AG09309 (cell line): ENCODE measurements around the gene MMP17.

Source experiments
- DNase-seq: peaks from one replicate; pipeline ENCODE4 v3.0.0-alpha.2; 2010; ENCODE audit warnings: low read depth
- H3K4me3 ChIP-seq: 2 replicates; pipeline ENCODE4 v1.5.1; 2011; ENCODE audit warnings: mild to moderate bottlenecking, low read depth, low read length, moderate library complexity; ENCODE audit not compliant: control insufficient read depth
- TF ChIP-seq, protein P1 (sequence below): IDR thresholded peaks from 2 replicates; pipeline ENCODE4 v1.5.1; 2011; ENCODE audit warnings: mild to moderate bottlenecking, low read depth, low read length, inconsistent platforms; ENCODE audit not compliant: insufficient read depth, control insufficient read depth; ENCODE audit errors: missing control alignments

MMP17 gene

DNA sequence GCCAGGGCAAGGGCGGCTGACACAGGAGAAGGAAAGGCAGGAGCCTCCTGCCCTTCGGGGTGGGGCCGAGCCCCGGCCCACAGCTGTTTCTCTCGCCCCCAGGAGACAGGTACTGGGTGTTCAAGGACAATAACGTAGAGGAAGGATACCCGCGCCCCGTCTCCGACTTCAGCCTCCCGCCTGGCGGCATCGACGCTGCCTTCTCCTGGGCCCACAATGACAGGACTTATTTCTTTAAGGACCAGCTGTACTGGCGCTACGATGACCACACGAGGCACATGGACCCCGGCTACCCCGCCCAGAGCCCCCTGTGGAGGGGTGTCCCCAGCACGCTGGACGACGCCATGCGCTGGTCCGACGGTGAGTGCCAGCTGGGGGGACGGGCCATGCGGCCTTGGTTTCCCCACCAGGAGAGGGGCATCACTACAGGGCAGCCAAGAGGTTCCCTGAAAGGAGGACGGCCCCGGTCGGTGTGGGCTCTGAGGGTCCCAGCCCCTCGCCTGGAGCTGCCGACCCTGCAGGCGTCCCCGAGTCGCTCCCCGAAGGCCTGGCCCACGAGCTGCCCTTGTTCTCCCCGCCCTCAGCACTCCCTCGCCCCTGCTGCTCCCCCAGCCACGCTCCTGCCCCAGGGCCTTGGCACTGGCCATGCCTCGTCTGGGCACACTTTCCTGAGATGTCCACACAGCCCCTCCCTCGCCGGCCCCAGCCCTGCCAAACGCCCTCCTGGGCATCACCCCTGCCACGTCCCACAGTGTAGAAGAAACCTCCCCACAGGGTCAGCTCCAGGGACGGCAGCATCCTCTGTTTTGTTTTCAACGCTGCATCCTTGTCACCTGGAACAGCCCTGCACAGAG lies 21.7 kb downstream of the MMP17 start:
- TF ChIP-seq, protein P1, sequence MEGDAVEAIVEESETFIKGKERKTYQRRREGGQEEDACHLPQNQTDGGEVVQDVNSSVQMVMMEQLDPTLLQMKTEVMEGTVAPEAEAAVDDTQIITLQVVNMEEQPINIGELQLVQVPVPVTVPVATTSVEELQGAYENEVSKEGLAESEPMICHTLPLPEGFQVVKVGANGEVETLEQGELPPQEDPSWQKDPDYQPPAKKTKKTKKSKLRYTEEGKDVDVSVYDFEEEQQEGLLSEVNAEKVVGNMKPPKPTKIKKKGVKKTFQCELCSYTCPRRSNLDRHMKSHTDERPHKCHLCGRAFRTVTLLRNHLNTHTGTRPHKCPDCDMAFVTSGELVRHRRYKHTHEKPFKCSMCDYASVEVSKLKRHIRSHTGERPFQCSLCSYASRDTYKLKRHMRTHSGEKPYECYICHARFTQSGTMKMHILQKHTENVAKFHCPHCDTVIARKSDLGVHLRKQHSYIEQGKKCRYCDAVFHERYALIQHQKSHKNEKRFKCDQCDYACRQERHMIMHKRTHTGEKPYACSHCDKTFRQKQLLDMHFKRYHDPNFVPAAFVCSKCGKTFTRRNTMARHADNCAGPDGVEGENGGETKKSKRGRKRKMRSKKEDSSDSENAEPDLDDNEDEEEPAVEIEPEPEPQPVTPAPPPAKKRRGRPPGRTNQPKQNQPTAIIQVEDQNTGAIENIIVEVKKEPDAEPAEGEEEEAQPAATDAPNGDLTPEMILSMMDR: no peak
- DNase-seq: no peak
- H3K4me3 ChIP-seq: no peak overlapping the region

DNA sequence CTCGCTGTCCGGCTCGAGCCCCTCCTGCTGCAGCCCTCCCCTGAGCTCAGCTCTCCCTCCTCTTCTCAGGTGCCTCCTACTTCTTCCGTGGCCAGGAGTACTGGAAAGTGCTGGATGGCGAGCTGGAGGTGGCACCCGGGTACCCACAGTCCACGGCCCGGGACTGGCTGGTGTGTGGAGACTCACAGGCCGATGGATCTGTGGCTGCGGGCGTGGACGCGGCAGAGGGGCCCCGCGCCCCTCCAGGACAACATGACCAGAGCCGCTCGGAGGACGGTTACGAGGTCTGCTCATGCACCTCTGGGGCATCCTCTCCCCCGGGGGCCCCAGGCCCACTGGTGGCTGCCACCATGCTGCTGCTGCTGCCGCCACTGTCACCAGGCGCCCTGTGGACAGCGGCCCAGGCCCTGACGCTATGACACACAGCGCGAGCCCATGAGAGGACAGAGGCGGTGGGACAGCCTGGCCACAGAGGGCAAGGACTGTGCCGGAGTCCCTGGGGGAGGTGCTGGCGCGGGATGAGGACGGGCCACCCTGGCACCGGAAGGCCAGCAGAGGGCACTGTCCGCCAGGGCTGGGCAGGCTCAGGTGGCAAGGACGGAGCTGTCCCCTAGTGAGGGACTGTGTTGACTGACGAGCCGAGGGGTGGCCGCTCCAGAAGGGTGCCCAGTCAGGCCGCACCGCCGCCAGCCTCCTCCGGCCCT lies 22.8 kb downstream of the MMP17 start:
- DNase-seq: no peak
- no peak overlapping the region for H3K4me3 ChIP-seq
- TF ChIP-seq, protein P1: peak; percentile 83

DNA sequence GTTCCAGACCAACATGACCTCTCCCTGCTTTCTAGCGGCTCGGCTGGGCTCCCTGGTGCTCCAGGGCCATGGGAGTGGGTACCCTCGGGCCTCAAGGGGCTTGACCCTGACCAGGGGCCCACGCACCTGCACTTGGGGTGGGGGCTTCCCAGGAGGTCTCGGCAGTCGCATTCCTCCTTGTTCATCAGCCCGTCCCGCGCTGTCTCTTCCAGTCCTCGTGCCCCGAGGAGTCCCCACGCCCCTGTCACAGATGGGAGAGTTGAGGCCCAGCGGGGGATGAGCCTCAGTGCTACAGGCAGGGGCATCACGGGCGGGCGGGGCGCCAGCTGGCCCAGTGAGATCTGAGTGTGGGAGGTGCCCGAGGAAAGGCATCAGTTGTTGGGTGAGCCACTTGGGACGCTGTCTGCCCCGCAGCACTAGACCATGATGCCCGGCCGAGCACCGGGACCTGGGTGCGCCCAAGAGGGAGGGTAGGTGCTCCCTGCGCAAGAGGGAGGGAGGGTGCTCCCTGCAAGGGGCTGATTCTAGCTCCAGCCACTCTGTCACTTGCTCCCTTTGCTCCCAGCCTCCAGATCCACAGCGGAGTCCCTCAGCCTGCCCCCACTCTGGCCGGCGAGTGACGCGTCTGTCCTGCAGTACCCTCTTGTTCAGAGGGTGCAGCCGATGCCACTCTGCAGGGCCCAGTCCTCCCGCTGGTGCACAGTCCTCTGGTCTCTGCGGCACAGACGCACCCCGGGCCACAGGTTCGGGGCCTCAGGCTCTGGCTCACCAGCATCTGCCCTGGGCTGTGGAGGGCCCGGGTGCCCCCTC lies 23.8 kb downstream of the MMP17 start:
- TF ChIP-seq, protein P1: no peak
- no peak for DNase-seq
- no peak overlapping the region for H3K4me3 ChIP-seq

DNA sequence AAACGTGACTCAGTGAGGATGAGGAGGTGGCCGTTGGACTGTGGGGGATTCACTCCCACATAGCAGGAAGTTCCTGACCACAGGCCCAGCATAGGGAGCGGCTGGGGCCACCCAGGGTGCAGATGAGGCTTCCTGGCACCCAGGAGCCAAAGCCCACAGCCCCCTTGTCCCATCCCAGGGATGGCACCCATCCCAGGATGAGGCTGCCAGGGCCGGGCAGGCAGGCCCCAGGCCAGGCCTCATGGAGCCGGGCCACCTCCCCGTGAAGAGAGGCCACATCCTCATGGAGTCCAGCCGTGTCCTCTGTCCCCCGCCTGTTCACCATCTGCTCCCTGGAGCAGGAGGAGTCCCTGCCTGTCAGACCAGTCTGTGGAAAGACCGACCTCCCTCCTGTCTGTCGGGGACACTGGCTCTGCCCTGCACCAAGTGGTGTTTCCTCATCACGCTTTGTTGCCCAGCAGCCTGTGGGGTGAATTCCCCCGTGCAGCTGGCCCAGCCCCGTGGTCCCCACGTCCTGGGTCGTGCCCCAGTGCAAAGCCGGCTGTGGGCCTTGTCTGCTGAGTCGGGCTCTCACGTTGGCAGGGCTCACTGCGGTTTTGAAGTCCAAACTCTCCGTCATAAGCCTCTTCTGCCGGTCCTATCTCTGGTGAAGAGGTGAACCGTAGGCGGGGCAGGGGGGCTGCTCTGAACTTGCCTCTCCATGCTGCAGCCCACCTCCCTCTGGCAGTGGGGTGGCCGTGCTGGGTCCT lies 24.5 kb downstream of the MMP17 start:
- H3K4me3 ChIP-seq: no peak overlapping the region
- DNase-seq: no peak
- TF ChIP-seq, protein P1: no peak

DNA sequence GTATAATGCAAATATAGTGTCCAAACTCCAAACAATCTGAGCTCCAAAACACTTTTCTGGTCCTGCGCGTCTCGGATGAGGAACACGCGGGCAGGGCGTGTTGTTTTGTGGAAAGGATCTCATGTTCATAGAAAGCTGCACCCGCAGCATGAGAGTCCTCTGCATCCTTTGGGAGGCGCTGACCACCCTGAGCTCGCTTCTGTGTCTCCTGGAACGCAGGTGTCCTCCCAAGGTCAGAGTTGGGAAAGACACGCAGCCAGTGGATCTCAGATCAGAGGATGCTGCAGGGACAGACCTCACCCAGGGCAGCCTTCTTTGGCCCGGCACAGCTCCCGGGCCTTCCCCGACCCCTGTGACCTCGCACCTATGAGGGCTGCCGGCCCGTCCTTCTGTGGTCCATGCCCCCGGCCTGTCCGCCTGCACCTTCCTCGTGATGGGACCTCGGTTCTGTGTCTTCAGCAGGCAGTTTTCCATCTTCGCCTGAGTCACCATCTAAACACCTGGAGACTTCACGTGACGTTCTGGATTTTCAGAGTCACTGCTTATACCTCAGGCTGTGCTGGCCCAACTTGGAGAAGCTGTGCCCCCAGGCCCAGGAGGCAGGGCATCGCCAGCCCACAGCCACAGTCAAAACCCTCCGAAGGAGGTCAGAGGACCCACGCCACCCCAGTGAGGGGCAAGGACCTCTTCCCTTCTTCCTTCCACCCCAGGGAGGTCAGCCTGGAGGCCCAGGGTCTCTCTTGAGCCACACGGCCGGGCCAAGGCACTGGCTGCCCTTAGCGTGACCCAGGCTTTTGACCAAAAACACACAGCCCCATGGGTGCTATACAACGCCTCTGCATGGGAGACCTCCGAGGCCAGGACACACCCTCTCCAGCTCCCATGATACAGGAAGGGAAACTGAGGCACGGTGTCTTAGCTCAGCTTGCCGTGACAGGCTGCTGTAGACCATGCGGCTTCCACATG lies 25.9 kb downstream of the MMP17 start:
- TF ChIP-seq, protein P1: no peak
- DNase-seq: no peak
- H3K4me3 ChIP-seq: no peak overlapping the region
